Hair follicular keratinocyte (primary cell): Measurements from ENCODE around the gene MTMR2. TPM values are rescaled to one million over a fixed set of nuclear protein-coding genes. Genes with fewer than 3 reads are reported as not detected.

ENCODE experiments used
- total RNA-seq: library from RNA; depleted of rRNA; stranded (reverse); fragments of >200 nt; gene quantifications from 2 replicates; pipeline ENCODE4 v1.2.3, GENCODE V29; 2015

Gene MTMR2
- 25.5 and 49.5 TPM in 2 replicates for total RNA-seq

DNA sequence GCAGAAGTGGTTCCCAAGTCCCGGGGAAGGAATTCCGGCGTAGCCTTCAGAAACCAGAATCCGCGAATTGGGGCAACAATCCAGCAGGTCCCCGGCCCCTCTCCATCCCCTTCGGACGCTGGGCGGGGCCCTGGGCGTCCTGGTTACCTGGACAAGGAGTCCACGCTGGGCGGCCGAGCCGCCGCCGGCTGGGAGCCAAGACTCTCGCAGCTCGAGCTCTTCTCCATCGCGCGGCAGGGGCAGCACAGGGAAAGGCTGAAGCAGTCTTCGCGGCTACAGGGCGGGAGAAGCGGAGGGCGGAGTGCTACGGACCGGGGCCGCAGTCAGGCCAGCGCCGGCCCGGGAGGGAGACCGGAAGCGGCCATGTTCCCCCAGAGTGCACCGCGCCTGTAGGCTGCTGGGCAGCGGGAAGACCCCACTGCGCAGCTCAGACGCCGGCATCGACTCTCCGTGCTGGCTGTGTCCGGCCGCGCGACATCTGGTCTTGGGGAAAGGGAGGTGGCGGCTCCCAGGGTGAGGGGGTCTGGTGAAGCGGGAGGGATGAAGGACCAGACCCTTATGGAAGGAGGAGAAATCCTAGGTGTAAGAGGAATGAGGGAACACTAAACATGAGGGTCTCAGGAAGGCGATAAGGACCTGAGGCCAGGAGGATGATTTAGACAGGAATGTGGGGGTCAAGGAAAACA lies at the start of gene MTMR2:
TSS of gene MTMR2 (minus strand) at position 380 of the 686 bp plus-strand sequence. CDS start at position 227, 153 bp downstream.

DNA sequence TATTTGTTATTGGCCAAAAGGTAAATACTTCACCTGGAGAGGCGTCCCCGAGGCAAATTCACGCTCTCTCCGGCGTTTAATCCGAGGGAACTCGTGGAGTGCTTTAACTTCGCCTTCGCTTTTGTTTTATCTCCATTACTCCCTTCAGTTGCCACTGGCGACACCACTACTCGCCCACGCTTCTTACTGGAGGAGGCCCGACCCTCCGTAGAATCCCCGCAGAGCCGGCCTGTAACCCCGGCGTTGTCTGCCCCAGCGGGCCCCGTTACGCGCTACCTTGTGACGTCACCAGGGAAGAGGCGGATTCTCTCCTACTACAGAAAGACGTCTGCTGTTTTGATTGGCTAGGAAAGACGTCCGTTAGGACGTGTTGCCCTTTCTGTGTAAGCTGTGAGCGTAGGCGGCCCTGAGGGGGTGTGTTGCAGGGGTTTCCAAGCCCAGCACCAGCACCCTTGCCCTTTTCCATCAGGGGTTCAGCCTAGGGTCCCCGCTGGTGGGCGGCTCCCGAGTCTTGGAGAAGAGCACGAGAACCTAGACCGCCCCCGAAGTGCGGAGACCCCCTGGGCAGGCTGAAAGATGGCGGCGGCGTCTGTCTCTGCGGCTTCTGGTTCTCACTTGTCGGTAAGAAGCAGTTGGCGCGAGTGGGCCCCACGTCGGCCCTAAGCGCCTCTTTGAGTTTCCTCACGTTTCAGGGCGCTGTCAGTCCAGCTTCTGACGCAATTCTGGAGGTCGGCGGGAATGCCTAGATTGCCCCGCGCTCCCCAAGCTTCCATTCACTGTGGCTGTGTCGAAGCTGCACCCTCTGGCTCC lies 133.6 kb downstream of the MTMR2 start, which contains the start of gene CEP57:
TSS of gene CEP57 (plus strand) at position 376 of the 810 bp plus-strand sequence. CDS start at position 577, 201 bp downstream.

GRCh38 chr11:95789506-95790122 lies 134.3 kb downstream of the MTMR2 start, which contains the start of gene FAM76B:
FAM76B (minus strand) TSS chr11:95789782; CDS start chr11:95789478, 304 bp downstream.

Other genes starting within 250 kb of the MTMR2 start
- 5.7 and 9.1 TPM in 2 replicates for gene FAM76B, start 134.3 kb downstream of the MTMR2 start, total RNA-seq
- gene CEP57, start 133.6 kb downstream of the MTMR2 start, total RNA-seq: 31.3 and 43.7 TPM in 2 replicates